Suppressor macrophage treated with lipopolysaccharide for 4 hours (primary cell): Measurements from ENCODE around the gene CDCA3.
A peak's percentile ranks its signal among the peaks of the same experiment; 100 is the strongest.
"Not testable (repeated sequence)": the region's sequence is repeated elsewhere in the genome, so short reads cannot be mapped to it uniquely, and the experiment has no call there.

Experiments used
- DNase-seq: peaks from one replicate; pipeline ENCODE4 v3.0.0-alpha.2; 2020

The CDCA3 gene

DNA sequence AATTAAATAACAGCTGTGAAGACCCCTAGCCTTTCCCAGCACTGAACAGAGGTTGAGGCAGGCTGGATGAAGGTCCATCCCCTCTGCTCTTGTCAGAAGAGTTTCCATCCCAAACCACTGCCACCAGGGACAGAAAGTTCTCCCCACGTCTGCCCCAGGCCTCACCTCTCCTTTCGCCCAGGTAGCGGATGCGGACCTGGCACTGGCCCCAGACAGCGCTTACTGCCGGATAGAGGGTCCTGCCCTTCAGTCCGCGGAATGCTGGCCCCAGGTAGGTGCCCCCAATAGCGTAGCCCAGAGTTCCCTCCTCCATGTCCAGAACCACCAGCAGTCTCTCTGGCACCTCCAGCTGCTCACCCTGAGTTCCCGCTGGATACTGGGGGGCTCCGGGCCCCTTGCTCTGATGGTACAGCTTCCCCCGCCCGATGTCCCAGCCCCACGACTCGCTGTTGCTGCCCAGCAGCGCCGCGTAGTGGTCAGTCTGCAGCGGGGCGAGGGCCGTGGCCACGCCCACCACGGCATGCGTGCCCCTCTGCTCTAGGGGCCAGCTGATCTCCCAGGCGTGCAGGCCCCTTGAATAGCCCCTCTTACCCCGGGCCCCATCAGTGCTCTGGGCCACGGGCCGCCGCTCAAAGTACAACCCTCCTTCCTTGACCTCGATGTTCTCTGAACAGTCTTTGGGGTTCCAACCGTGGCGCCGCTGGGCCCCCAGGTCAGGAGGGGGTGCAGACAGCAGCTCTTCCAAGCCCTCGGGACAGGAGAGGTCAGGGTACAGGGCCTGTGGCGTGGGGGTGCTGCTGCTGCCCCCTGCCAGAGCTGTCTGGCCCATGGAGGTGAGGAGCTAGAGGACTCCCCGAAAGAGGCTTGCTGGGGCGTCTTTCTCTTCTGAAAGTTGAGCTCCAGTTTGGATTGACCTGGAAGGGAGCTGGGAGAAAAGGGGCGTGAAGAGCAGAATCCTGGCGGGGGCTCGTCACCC is 21.3 kb upstream of the CDCA3 start:
- peak; percentile 87 for DNase-seq

DNA sequence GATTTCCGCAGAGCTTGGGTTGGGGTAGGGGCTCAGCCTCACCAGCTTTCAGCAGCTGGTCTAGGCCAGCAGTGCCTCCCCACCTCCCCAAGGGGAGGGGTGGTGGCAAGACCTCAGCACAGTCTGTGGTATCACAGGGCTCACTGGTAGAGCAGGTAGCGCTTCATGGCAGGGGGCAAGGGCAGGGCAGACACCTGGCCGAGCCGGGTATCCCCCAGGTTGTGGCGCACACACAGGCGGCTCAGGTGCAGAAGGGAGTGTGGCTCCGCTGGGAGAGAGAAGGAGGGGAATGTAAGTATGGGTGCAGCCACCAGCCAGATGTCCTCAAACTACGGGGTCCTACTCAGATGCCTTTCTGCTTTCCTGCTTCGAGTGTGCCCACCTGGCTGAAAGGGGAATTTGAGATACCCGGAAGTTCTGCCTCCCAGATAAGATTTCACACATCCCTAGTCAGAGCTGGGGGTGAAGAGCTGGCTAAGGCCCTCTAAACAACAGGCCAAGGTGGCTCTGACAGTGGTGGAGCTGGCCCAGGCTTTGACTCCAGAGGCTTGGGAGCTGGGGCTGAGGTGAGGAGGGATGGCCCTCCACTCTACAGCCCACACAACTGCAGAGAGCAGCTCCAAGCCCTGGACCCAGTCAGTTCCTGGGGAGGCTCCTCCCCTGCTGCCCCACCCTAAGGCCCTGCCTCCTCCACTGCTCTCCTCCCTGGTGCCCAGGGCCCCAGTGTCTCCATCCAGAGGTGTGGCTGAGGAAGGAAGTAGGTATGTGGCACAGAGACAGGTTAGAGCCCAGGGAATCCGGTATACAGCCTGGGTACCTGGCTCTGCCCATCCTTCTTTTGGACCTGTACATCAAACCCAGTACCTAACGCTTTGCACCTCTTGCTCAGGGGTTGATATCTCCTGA is 20.2 kb upstream of the CDCA3 start:
- DNase-seq, result no peak

DNA sequence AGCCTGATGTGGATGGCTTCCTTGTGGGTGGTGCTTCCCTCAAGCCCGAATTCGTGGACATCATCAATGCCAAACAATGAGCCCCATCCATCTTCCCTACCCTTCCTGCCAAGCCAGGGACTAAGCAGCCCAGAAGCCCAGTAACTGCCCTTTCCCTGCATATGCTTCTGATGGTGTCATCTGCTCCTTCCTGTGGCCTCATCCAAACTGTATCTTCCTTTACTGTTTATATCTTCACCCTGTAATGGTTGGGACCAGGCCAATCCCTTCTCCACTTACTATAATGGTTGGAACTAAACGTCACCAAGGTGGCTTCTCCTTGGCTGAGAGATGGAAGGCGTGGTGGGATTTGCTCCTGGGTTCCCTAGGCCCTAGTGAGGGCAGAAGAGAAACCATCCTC is 19.2 kb upstream of the CDCA3 start:
- DNase-seq, result not testable (repeated sequence)

DNA sequence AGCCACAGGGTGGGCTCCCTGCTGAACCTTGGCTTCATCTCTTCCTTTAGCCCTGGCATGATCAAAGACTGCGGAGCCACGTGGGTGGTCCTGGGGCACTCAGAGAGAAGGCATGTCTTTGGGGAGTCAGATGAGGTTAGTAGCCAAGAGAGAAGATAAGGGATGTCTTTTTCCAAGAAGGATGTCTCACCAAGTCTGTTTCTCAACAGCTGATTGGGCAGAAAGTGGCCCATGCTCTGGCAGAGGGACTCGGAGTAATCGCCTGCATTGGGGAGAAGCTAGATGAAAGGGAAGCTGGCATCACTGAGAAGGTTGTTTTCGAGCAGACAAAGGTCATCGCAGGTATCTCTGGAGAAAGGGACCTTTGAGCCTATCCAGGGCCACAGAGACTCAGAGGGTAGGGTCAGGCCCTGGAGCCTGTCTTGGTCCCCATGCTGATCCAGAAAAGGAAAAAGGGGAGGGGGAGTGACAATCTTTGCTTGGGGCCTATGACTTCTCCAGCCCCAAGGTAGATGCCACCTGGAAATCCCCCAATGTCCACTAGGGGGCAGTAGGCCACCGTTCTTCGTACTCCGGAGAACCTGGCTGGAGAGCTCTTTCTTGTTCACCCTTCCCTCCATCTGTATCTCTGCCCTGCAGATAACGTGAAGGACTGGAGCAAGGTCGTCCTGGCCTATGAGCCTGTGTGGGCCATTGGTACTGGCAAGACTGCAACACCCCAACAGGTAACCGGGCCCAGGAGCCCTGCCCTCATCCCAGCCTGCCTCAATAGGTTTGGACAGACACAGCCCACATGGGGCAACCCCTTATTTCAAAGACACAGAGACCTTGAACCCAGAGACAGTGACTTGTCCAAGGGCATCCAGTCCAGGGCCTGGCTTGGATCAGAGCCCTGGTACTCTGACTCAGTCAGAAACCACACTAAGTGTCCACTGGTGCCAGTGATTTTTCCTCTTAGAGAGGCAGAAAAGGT is 18.2 kb upstream of the CDCA3 start:
- DNase-seq, result peak; percentile 79

DNA sequence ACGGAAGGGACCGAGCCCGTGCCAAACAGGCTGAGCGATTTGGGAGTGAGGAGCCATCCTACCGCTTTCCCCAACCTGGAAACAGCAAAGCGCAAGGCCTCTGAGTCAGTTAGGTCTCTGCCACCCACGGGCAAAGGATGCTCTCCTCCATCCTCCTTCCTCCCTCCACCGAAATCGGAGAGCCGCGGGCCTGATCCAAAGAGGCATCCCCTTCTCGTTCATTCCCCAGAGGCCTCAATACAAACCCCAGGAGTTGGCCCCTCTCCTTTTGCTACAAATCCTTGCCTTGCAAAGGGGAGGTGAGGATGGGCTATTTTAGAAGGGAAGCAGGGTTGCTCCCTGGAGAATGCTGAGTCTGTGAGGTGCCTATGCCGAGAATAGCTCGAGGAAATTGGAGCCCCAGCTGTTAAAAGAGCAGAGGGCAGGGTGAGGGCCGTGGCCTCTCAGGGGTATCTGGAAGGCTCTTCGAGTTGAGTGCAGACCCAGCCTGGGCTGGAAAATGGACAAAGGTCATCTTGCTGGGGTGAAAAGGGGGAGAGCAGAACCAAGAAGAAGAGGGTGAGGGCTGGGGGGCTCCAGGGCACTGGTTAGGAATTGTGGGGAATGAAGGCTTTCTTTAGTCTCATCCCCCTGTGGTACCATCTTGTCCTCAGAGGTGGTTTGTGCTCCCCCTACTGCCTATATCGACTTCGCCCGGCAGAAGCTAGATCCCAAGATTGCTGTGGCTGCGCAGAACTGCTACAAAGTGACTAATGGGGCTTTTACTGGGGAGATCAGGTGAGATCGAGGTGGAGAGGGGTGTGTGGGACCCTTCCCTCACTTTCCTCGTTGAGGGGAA is 17.3 kb upstream of the CDCA3 start:
- DNase-seq, result no peak

DNA sequence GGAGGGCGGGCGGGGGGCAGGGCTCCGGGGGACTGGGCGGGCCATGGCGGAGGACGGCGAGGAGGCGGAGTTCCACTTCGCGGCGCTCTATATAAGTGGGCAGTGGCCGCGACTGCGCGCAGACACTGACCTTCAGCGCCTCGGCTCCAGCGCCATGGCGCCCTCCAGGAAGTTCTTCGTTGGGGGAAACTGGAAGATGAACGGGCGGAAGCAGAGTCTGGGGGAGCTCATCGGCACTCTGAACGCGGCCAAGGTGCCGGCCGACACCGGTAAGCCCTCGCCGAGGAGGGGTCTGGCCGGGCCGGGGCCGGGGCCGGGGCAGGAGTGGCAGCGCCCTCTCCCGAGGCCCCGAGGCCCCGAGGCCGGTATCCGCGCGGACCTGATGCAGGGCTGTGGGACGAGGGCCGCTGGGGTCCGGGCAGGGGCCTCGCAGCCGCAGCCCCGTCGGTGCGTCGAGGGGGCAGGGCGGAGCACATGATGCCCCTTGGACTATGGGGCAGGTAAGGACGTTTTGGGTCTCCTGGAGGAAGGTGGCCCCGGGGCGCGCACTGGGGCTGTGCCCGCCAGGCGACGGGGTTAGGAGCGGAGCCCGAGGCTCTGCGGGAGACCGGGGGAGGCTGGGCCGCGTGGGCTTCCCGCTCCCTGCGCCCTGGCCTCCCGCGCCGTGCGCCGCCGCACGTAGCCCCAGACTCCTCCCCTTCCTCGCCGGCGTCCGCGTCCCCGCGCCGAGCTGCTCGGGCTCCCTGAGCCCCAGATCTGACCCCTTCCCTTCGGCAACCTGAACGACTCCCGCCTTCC is 16.5 kb upstream of the CDCA3 start, which contains the start of gene TPI1:
TPI1 (plus strand) TSS at position 119 of the 798 bp plus-strand sequence; CDS start at position 155, 36 bp downstream.
- DNase-seq, result peak; percentile 92

DNA sequence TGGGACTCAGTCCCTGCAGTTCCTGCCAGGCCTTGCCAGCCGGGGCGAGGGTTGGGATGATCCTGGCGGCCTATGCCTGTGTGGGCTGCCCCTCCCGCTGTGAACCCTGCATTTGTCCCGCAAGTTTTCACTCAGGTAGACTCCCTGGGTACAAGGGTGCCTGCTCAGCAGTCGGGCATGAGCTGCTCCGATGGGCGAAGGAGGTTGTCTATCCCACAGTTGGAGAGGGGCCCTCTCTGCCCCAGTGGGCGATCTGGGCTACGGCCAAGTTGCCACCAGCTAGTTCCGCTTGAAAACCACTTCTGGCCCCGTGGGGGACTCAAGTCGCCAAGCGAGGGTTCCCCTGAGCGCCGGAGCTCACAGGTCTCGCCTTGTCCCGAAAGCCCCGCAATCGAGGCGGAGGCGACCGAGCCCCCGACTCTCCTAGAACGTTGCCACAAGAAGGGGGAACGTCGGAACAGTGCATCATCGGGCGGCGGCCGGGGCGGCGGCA is 15.9 kb upstream of the CDCA3 start:
- no peak for DNase-seq

DNA sequence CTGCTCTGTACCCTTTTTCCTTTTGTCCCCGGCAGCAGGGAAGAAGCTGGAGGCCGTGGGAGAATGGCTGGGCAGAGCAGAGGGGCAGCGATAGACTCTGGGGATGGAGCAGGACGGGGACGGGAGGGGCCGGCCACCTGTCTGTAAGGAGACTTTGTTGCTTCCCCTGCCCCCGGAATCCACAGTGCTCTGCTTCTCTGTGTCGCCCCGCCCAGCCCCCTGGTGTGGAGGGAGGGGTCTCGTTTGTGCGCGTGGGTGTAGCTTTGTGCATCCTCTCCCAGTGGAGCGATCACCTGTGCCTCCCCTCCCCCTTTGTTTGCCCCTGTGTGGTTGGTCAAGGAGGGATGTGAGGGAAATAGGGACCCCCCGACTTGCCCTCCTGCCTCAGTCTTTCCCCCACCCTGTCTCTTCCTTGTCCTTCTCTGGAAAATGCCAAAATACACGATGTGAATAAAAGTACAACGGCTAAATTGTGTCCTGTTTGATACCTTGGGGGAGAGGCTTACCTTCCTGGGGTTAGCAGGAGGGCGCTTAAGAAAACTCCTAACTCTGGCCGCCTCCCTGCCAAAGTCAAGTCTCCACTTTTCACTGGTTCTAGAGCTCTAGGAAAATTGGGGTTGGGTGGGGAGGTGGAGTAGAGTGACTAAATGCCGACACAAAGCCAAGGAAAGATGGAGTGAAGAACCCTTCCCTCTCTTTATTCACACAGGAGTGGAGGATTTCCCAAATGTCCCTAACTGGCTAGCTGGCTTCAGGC is 15.3 kb upstream of the CDCA3 start:
- DNase-seq, result no peak

DNA sequence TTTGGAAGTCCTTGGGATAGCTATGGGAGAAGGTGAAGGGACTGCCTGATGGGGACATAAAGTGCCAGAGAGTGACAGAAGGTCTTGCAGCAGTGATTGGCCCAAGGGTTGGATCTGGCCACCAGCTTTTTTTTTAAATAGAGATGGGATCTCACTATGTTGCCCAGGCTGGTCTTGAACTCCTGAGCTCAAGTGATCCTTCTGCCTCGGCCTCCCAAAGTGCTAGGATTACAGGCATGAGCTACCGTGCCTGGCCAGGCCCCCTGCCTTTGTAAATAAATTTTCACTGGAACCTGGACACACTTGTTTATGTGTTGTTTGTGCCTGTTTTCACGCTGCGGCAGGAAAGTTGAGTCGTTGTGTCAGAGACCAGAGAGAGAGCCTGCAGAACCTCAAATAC is 14.2 kb upstream of the CDCA3 start:
- DNase-seq, result not testable (repeated sequence)

DNA sequence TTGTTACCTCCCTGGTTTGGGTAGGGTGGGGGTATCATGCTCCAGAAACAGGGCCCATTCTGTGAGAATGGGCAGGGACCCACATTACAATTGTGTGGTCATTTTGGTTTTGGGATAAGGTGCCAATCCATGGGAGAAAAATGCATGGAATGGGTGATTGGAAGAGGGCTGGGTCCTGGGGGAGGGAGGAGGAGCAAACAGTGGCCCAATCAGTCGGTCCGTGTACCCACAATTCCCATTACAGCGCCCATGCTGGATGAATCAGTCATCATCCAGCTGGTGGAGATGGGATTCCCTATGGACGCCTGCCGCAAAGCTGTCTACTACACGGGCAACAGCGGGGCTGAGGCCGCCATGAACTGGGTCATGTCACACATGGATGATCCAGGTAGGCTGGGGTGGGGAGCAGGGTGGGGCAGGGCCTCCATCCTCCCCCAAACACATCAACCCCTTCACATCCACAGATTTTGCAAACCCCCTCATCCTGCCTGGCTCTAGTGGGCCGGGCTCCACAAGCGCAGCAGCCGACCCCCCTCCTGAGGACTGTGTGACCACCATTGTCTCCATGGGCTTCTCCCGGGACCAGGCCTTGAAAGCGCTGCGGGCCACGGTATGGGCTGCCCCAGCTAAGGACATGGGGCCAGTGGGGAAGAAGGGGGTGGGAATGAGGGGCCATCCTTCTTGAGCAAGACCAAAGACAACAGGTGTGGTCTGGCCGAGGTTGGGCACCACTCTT is 12.7 kb upstream of the CDCA3 start:
- no peak for DNase-seq

DNA sequence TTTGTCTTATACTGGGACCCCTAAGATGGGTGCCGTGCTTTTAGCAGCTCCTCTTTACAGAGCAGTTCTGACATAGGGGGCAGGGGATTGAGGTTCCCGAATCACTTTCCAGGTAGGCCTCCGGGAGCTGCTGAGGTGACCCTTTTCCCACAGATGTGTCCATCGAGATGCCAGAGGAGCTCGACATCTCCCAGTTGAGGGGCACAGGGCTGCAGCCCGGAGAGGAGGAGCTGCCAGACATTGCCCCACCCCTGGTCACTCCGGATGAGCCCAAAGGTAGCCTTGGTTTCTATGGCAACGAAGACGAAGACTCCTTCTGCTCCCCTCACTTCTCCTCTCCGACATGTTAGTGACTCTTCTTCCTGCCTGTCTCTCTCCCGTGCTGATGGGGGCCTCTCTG is 11.9 kb upstream of the CDCA3 start:
- no peak for DNase-seq

DNA sequence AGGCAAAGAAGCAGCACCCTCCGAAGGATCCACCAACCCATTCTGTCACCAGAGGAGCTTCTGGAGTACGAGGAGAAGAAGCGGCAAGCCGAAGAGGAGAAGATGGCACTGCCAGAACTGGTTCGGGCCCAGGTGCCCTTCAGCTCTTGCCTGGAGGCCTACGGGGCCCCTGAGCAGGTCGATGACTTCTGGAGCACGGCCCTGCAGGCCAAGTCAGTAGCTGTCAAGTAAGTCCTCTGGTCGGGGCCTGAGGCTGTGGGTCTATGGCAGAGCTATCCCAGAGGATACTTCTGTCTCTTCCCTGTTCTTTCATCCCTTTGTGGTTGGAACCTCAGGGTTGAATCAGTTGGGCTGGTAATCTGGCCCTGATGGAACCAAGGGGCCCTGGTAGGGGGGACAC is 10.3 kb upstream of the CDCA3 start:
- no peak for DNase-seq

DNA sequence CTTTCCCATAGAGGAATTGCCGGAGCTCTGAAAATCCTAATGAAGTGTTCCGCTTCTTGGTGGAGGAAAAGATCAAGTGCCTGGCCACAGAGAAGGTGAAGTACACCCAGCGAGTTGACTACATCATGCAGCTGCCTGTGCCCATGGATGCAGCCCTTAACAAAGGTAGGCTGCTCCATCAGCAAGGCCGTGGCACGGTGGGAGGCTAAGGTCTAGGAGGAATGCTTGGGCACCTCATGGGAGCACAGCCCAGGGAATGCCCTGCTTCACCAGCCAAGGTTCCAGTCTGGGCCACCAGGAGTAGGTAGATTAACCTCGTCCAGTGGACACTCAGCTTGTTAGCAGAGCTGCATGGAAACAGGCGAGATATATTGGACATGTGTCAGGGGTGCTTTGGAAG is 9.9 kb upstream of the CDCA3 start:
- DNase-seq, result no peak

DNA sequence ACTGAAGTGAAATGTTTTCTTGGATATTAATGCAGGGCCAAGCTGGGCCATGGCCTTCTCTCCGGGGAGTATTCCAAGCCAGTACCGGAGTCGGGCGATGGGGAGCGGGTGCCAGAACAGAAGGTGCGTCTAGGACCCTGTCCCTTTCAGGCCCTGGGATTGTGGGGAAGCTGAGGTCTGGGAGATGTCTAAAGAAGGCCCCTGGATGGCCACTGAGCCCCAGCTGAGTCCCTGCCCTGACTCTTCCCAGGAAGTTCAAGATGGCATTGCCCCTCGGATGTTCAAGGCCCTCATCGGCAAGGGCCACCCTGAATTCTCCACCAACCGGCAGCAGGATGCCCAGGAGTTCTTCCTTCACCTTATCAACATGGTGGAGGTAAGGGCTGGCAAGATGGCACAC is 9.0 kb upstream of the CDCA3 start:
- DNase-seq, result no peak

DNA sequence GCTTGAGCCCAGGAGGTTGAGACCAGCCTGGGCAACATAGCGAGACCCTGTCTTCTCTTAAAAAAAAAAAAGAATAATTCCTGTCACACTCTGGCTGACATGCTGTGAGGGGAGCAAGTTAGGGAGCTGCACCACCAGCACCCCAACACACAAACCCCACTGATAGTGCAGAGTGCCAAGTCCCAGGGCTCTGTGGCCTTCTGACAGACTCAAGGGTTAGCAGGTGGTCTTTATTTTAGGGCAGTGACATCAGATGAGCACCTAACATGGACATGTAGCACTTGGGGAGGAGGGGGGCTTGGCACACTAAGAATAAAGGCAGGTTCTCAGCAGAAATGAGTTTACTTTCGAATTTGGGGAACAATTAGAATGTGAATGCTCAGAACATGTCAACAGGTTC is 7.7 kb upstream of the CDCA3 start:
- no peak for DNase-seq

DNA sequence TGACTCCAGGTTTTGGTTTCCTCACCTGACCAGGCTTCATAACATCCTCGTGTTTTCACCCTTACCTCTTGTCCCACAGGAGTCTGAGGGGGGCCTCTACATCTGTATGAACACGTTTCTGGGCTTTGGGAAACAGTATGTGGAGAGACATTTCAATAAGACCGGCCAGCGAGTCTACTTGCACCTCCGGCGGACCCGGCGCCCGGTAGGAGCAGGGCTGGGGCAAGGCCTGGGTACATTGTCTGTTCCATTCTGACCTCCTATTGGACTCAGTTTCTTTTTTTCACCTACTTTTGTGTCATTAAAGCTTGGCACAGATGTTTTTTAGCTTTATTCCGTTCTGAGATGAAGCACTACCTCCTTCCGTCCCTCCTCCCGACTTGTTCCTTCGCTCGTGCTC is 4.2 kb upstream of the CDCA3 start:
- DNase-seq, result no peak

DNA sequence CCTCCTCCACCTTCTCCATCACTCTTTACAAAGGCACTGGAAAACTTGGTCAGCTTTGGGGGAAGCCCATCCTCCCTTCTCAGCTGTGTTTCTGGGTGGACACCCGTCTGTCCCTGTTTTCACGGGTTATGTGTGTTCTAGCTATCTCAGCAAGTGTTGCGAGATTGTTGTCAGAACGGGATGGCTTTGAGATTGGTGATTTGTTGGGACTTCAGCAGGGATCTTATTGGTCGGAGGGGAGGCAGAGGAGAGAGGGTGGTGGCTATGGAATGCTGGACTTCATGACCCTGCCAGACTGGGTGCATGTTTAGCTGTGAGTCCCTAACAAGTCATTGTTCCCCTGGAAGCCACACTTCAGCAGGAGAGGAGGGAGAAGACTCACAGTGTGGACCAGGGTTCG is 3.0 kb upstream of the CDCA3 start:
- DNase-seq, result no peak

DNA sequence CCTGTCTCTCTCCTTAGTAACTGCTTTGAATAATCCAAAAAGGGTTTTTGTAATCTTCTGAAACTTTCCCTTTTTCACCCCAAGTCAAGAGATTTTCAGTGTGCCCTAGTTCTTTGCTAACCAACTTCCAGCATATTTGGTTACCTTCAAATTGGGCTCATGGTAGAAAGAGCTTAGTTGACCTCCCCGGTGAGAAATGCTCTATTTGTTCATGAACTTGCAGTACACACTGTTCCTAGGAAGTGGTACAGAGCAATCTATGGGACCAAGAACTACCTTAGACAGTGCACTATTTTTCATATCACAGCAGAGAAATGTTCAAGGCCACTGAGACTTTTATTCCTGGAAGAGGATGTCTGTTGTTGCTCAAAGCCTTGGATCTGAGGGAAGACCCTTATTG is 2.5 kb upstream of the CDCA3 start:
- DNase-seq, result no peak
